Keratinocyte (primary cell): ENCODE results near the gene RNF44. TPM values are rescaled to one million over a fixed set of nuclear protein-coding genes. Genes with fewer than 3 reads are reported as not detected.
A peak's percentile ranks its signal among the peaks of the same experiment; 100 is the strongest.

ENCODE experiments used
- DNase-seq: peaks from one replicate; pipeline ENCODE4 v3.0.0-alpha.2; 2011; ENCODE audit warnings: low read depth, missing footprints, low spot score
- FAIRE-seq: peaks from 2 replicates; lab custom pipeline; 2011; peaks lifted over from hg19 to GRCh38; lab: Jason Lieb, UNC
- H2AFZ ChIP-seq: 2 replicates; pipeline ENCODE4 v1.6.0; 2012; ENCODE audit warnings: low read length, control low read depth, inconsistent platforms; ENCODE audit not compliant: control insufficient read depth
- H3K27ac ChIP-seq: 2 replicates; pipeline ENCODE4 v1.5.1; 2011; ENCODE audit warnings: low read length; ENCODE audit not compliant: control insufficient read depth, insufficient read depth
- H3K27me3 ChIP-seq: 3 replicates; pipeline ENCODE4 v1.6.0; 2011; ENCODE audit warnings: low read length; ENCODE audit not compliant: control insufficient read depth, insufficient read depth; ENCODE audit errors: extremely low read depth
- H3K36me3 ChIP-seq, 2 experiments: 2 replicates in 1 of 2; 3 replicates in 1 of 2; pipeline ENCODE4 v1.5.1; 2011; ENCODE audit warnings: low read length in 2 of 2, mild to moderate bottlenecking in 1 of 2; ENCODE audit not compliant: control insufficient read depth in 2 of 2, insufficient read depth in 2 of 2; ENCODE audit errors: extremely low read depth in 1 of 2
- H3K4me1 ChIP-seq: 3 replicates; pipeline ENCODE4 v1.5.1; 2011; ENCODE audit warnings: low read length; ENCODE audit not compliant: control insufficient read depth, insufficient read depth; ENCODE audit errors: extremely low read depth
- H3K4me2 ChIP-seq: 3 replicates; pipeline ENCODE4 v1.6.0; 2011; ENCODE audit warnings: low read depth, low read length; ENCODE audit not compliant: control insufficient read depth, insufficient read depth; ENCODE audit errors: extremely low read depth
- H3K4me3 ChIP-seq, 3 experiments: fragments of 200-600 bp in 1 of 3; sonication (generic) in 1 of 3; 2 replicates in 2 of 3; 3 replicates in 1 of 3; pipeline ENCODE4 v1.5.1; 2011 to 2016; ENCODE audit warnings: low read length in 3 of 3, mild to moderate bottlenecking in 3 of 3, control low read depth in 2 of 3, inconsistent platforms in 1 of 3, low read depth in 1 of 3, mixed read lengths in 1 of 3, mixed run types in 1 of 3, moderate library complexity in 1 of 3; ENCODE audit not compliant: control insufficient read depth in 2 of 3, insufficient read depth in 2 of 3; ENCODE audit errors: extremely low read depth in 1 of 3
- H3K79me2 ChIP-seq: 2 replicates; pipeline ENCODE4 v1.6.0; 2012; ENCODE audit warnings: low read length; ENCODE audit not compliant: control insufficient read depth, insufficient read depth
- H3K9ac ChIP-seq: 3 replicates; pipeline ENCODE4 v1.6.0; 2011; ENCODE audit warnings: low read length; ENCODE audit not compliant: control insufficient read depth, insufficient read depth; ENCODE audit errors: extremely low read depth
- H3K9me1 ChIP-seq: 3 replicates; pipeline ENCODE4 v1.6.0; 2011; ENCODE audit warnings: low read length; ENCODE audit not compliant: control insufficient read depth, insufficient read depth; ENCODE audit errors: extremely low read depth
- H3K9me3 ChIP-seq: 2 replicates; pipeline ENCODE4 v1.5.1; 2012; ENCODE audit warnings: low read depth, low read length; ENCODE audit not compliant: control insufficient read depth
- H4K20me1 ChIP-seq: 3 replicates; pipeline ENCODE4 v1.6.0; 2011; ENCODE audit warnings: low read length; ENCODE audit not compliant: control insufficient read depth, insufficient read depth; ENCODE audit errors: extremely low read depth
- EZH2 ChIP-seq: IDR thresholded peaks from one replicate; pipeline ENCODE4 v1.6.1; 2012; ENCODE audit warnings: inconsistent platforms, mild to moderate bottlenecking, low read length, moderate library complexity
- dilution Hi-C: fragments of 300-500 bp; cut with MboI; formaldehyde crosslinking; loops from one replicate; pipeline ENCODE4 v1.7.0; 2020; ENCODE audit warnings: low sequenced_read_pairs; ENCODE audit not compliant: extremely low pct_ligation_motif_present
- polyA plus RNA-seq, 5 experiments: library from polyadenylated mRNA; depleted of rRNA in 3 of 5; stranded (reverse) in 3 of 5; stranded (forward) in 1 of 5; unstranded in 1 of 5; fragments of >200 nt; gene quantifications; 1 replicate in 1 of 5; 2 replicates in 3 of 5; 3 replicates in 1 of 5; pipeline versions ENCODE4 v1.2.1 to v1.2.3, GENCODE V29; 2011 to 2012; ENCODE audit warnings: missing spikeins in 2 of 5, low read depth in 1 of 5, low replicate concordance in 1 of 5
- TF ChIP-seq, protein P1 (sequence below), 3 experiments: IDR thresholded peaks in 1 of 3; conservative IDR thresholded peaks in 1 of 3; optimal IDR thresholded peaks in 1 of 3; 2 replicates in 2 of 3; 3 replicates in 1 of 3; pipeline versions ENCODE3 to v1.5.1; 2011; ENCODE audit warnings: low read length in 3 of 3, mild to moderate bottlenecking in 3 of 3, moderate library complexity in 2 of 3, control low read depth in 1 of 3, inconsistent platforms in 1 of 3; ENCODE audit not compliant: insufficient read depth in 2 of 3; ENCODE audit errors: extremely low read depth in 1 of 3

RNF44 gene
- polyA plus RNA-seq, 1 donor (not counting 4 experiments of a cell fraction or from before 2014, with no cell fraction given): 5.3 TPM

DNA sequence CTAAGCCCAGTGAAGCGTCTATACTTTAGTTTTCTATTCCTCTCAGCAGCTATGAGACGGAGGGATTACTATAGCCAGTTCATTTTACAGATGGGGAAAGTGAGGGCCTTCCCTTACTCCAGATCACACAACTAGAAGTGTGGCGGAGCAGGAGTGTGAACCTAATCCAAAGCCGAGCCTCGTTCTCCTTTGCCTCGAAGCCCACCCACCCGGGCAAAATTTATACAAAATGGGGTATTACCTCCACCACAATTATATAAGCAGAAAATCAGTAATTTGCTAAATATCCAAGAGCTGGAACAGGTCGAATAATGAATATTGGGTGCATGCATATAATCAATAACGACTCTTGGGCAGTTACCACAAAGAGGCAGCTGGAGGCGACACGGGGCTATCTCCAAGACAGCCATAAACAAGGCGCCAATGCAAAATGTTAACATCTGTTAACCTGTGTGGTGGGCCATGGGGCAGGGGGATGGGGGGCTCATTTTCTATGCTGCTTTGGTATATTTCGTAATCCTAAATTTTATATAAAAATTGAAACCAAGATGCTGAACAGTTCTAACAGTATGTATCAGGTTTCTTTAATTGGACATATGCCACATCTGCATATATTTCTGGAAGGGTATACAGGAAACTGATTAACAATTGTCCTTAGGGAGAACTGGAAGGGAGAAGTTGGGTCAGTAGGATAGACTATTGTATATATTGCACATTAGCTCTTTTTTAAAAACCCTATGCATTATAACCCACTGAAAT is 1.2 kb upstream of the RNF44 start:
- Histone ChIP-seq H4K20me1 (no peaks in the 10 kb centered on the region), H2AFZ (peak overlapping the region; percentile 27), H3K36me3 (peaks cover 0 to 2% of the 10 kb centered on the region in 2 experiments), H3K4me1 (peaks cover 48% of the 10 kb centered on the region), H3K4me2 (peak overlapping the region; percentile 95), H3K27ac (peak overlapping the region; percentile 98), H3K27me3 (no peaks in the 10 kb centered on the region), H3K4me3 (peak overlapping the region in 2 of 3 experiments; percentile 4 to 58), H3K9me3 (no peaks in the 10 kb centered on the region), H3K79me2 (peaks cover 29% of the 10 kb centered on the region), H3K9ac (peak overlapping the region; percentile 97), H3K9me1 (no peaks in the 10 kb centered on the region)
- dilution Hi-C loops: no loop called here
- DNase-seq: no peak
- no peak for FAIRE-seq
- TF ChIP-seq, protein P1, sequence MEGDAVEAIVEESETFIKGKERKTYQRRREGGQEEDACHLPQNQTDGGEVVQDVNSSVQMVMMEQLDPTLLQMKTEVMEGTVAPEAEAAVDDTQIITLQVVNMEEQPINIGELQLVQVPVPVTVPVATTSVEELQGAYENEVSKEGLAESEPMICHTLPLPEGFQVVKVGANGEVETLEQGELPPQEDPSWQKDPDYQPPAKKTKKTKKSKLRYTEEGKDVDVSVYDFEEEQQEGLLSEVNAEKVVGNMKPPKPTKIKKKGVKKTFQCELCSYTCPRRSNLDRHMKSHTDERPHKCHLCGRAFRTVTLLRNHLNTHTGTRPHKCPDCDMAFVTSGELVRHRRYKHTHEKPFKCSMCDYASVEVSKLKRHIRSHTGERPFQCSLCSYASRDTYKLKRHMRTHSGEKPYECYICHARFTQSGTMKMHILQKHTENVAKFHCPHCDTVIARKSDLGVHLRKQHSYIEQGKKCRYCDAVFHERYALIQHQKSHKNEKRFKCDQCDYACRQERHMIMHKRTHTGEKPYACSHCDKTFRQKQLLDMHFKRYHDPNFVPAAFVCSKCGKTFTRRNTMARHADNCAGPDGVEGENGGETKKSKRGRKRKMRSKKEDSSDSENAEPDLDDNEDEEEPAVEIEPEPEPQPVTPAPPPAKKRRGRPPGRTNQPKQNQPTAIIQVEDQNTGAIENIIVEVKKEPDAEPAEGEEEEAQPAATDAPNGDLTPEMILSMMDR (optimal IDR thresholded peaks at IDR 0.05 in 1 of 3, IDR thresholded peaks at IDR 0.05 in 1 of 3, conservative IDR thresholded peaks at IDR 0.05 in 1 of 3; ENCODE audit: extremely low read depth in 1 of 3, insufficient read depth in 2 of 3, low read length in 3 of 3): no peak
- no peak for TF ChIP-seq EZH2

DNA sequence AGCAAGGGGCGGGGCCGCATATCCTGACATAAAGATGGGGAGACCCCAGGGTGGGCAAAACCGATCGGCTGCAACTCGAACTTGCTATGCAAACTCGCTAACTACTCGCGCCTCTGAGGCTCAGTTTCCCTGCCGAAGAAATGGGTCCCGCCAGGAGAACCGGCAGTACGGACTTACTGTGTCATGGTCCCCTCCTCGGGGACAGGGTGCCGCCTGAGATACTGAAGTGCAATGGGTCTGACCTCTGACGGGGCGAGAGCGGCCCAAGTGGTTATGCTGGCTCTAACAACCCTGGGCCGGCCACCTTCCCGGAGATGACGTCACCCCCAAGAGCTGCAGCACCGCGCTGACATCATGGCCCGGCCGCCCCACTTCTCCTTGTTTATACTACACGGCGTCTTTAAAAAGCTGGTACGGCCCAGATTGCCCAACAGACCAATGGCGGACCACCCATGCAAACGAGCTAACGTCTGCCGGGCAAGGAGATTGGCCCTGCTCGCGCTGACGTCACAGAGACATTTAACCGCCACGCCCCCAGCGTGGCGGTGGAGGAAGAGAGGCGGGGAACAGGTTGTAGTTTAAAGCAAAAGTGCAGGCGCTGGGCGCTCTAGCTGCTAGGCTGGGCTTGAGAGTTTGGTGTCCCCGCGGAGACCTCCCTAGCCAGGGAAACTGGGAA is 490 bp upstream of the RNF44 start:
- no peaks in the 10 kb centered on the region for H3K27me3 ChIP-seq
- no peak for TF ChIP-seq EZH2
- TF ChIP-seq, protein P1 (optimal IDR thresholded peaks at IDR 0.05 in 1 of 3, IDR thresholded peaks at IDR 0.05 in 1 of 3, conservative IDR thresholded peaks at IDR 0.05 in 1 of 3; ENCODE audit: extremely low read depth in 1 of 3, insufficient read depth in 2 of 3, low read length in 3 of 3): no peak
- peak overlapping the region; percentile 98 for H3K27ac ChIP-seq
- H3K4me2 ChIP-seq: peak overlapping the region; percentile 95
- H3K9me3 ChIP-seq: no peaks in the 10 kb centered on the region
- peaks cover 54% of the 10 kb centered on the region for H3K4me1 ChIP-seq
- peak; percentile 99 for DNase-seq
- peaks cover 0 to 2% of the 10 kb centered on the region in 2 experiments for H3K36me3 ChIP-seq
- dilution Hi-C loops: no loop called here
- H3K4me3 ChIP-seq: peak overlapping the region; percentile 66 to 95 (median 94)
- peak overlapping the region; percentile 97 for H2AFZ ChIP-seq
- peaks cover 4% of the 10 kb centered on the region for H3K9me1 ChIP-seq
- peaks cover 36% of the 10 kb centered on the region for H3K79me2 ChIP-seq
- H4K20me1 ChIP-seq: no peaks in the 10 kb centered on the region
- peak overlapping the region; percentile 97 for H3K9ac ChIP-seq
- peak; percentile 67 for FAIRE-seq
